ENCODE data around the gene ZP2. TPM values are rescaled to one million over a fixed set of nuclear protein-coding genes. Genes with fewer than 3 reads are reported as not detected.
"Not testable (repeated sequence)": the region's sequence is repeated elsewhere in the genome, so short reads cannot be mapped to it uniquely, and the experiment has no call there.

Gene ZP2
- not detected for total RNA-seq
- long read RNA-seq, result 0 reads

- intact Hi-C loops (cut with DNase I), result no loop called here
- ATAC-seq (no peak), DNase-seq (ENCODE audit: missing footprints) (no peak)
Measured at GRCh38 chr16:21211486-21211885, at the start of gene ZP2. Gene ZP2 (minus strand): TSS chr16:21211574. CDS start chr16:21211547, 27 bp downstream.

- ATAC-seq, result no peak
- intact Hi-C loops (cut with DNase I), result no loop called here
- DNase-seq (ENCODE audit: missing footprints), result no peak
Measured at GRCh38 chr16:21257284-21257683, 45.9 kb upstream of the ZP2 start.

GRCh38 chr16:21256636-21257035 lies 45.3 kb upstream of the ZP2 start:
- ATAC-seq, result no peak
- intact Hi-C loops (cut with DNase I), result no loop called here
- DNase-seq (ENCODE audit: missing footprints), result no peak

- intact Hi-C loops (cut with DNase I), result no loop called here
- DNase-seq (ENCODE audit: missing footprints), result no peak
- no peak for ATAC-seq
Measured at GRCh38 chr16:21253470-21253869, 42.1 kb upstream of the ZP2 start.

GRCh38 chr16:21250072-21250923 lies 38.9 kb upstream of the ZP2 start:
- intact Hi-C loops (cut with DNase I), result no loop called here
- ATAC-seq, result no peak
- DNase-seq (ENCODE audit: missing footprints), result no peak

GRCh38 chr16:21248179-21248578 lies 36.8 kb upstream of the ZP2 start:
- DNase-seq (ENCODE audit: missing footprints); intact Hi-C loops (cut with DNase I); ATAC-seq: not testable (repeated sequence)

GRCh38 chr16:21244518-21245215 lies 33.3 kb upstream of the ZP2 start:
- no peak for DNase-seq (ENCODE audit: missing footprints)
- intact Hi-C loops (cut with DNase I), result no loop called here
- ATAC-seq, result no peak

GRCh38 chr16:21242756-21243155 lies 31.4 kb upstream of the ZP2 start:
- ATAC-seq (no peak), DNase-seq (ENCODE audit: missing footprints) (no peak)
- intact Hi-C loops (cut with DNase I), result no loop called here

- DNase-seq (ENCODE audit: missing footprints) (no peak), ATAC-seq (no peak)
- intact Hi-C loops (cut with DNase I), result no loop called here
Measured at GRCh38 chr16:21239646-21240045, 28.3 kb upstream of the ZP2 start.

GRCh38 chr16:21236831-21237230 lies 25.5 kb upstream of the ZP2 start:
- ATAC-seq, result no peak
- DNase-seq (ENCODE audit: missing footprints), result no peak
- intact Hi-C loops (cut with DNase I), result no loop called here

GRCh38 chr16:21235199-21235585 lies 23.8 kb upstream of the ZP2 start:
- intact Hi-C loops (cut with DNase I), result no loop called here
- DNase-seq (ENCODE audit: missing footprints) (no peak), ATAC-seq (no peak)

GRCh38 chr16:21233521-21234150 lies 22.3 kb upstream of the ZP2 start, which contains the start of gene ANKS4B:
Gene ANKS4B (plus strand): TSS chr16:21233699. CDS start chr16:21233738, 39 bp downstream.
- intact Hi-C loops (cut with DNase I), result no loop called here
- ATAC-seq, result no peak
- no peak for DNase-seq (ENCODE audit: missing footprints)

GRCh38 chr16:21233045-21233520 lies 21.7 kb upstream of the ZP2 start:
- DNase-seq (ENCODE audit: missing footprints), result no peak
- intact Hi-C loops (cut with DNase I), result no loop called here
- no peak for ATAC-seq

GRCh38 chr16:21228361-21228872 lies 17.0 kb upstream of the ZP2 start:
- DNase-seq (ENCODE audit: missing footprints), result no peak
- no peak for ATAC-seq
- intact Hi-C loops (cut with DNase I), result no loop called here

GRCh38 chr16:21227866-21228265 lies 16.5 kb upstream of the ZP2 start:
- intact Hi-C loops (cut with DNase I), result no loop called here
- no peak for ATAC-seq
- DNase-seq (ENCODE audit: missing footprints), result no peak

GRCh38 chr16:21226749-21227148 lies 15.4 kb upstream of the ZP2 start:
- intact Hi-C loops (cut with DNase I), result no loop called here
- DNase-seq (ENCODE audit: missing footprints) (no peak), ATAC-seq (no peak)

GRCh38 chr16:21224800-21225199 lies 13.4 kb upstream of the ZP2 start:
- ATAC-seq, result no peak
- no peak for DNase-seq (ENCODE audit: missing footprints)
- intact Hi-C loops (cut with DNase I), result no loop called here

GRCh38 chr16:21223787-21224186 lies 12.4 kb upstream of the ZP2 start:
- DNase-seq (ENCODE audit: missing footprints), result no peak
- no peak for ATAC-seq
- intact Hi-C loops (cut with DNase I), result no loop called here
